Measurements from ENCODE around the gene ANO1.

The ANO1 gene

DNA sequence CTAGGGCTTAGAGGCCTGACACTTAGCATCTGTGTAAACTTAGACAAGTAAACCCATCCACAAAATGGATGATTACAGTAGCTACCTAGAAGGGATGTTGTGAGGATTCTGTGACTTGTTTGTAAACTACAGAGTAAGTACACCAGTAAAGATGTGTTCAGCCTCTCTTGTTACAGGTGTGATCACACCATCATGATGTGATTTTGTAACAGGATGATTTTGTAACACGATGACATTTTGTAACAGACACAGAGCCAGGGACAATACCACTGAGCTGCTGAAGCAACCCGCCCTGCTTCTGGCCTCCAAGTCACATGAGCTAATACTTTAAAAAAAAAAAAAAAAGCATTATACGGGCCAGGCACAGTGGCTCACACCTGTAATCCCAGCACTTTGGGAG lies 142.0 kb downstream of the ANO1 start:
- no peak for TF ChIP-seq Cebpa-rat (IDR thresholded peaks at IDR 0.05)
- Histone ChIP-seq H3K4me3 (no peak overlapping the region), H3K27me3 (no peaks in the 10 kb centered on the region), H3K4me1 (no peaks in the 10 kb centered on the region), H3K27ac (no peak overlapping the region), H3K36me3 (no peaks in the 10 kb centered on the region), H4K20me1 (no peaks in the 10 kb centered on the region), H3K4me2 (no peak overlapping the region), H3K9ac (no peak overlapping the region), H3K9me3 (no peaks in the 10 kb centered on the region)

DNA sequence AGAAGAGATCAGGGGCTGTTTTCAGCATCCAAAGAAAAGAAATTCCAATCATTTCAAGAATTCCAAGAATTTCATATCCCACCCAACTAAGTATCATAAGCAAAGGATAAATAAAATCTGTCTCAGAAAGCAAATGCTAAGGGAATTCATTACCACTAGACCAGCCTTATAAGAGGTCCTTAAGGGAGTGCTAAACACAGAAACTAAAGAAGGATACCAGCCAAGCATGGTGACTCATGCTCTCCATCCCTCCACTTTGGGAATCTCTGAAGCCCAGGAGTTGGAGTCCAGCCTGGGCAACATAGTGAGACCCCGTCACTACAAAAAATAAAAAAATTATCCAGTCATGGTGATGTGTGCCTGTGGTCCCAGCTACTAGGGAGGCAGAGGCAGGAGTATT lies 142.8 kb downstream of the ANO1 start:
- TF ChIP-seq Cebpa-rat (IDR thresholded peaks at IDR 0.05) = no peak
- Histone ChIP-seq H3K9ac (no peak overlapping the region), H3K4me2 (no peak overlapping the region), H3K27me3 (no peaks in the 10 kb centered on the region), H3K9me3 (no peaks in the 10 kb centered on the region), H3K4me3 (no peak overlapping the region), H3K4me1 (no peaks in the 10 kb centered on the region), H3K36me3 (no peaks in the 10 kb centered on the region), H4K20me1 (no peaks in the 10 kb centered on the region), H3K27ac (no peak overlapping the region)

DNA sequence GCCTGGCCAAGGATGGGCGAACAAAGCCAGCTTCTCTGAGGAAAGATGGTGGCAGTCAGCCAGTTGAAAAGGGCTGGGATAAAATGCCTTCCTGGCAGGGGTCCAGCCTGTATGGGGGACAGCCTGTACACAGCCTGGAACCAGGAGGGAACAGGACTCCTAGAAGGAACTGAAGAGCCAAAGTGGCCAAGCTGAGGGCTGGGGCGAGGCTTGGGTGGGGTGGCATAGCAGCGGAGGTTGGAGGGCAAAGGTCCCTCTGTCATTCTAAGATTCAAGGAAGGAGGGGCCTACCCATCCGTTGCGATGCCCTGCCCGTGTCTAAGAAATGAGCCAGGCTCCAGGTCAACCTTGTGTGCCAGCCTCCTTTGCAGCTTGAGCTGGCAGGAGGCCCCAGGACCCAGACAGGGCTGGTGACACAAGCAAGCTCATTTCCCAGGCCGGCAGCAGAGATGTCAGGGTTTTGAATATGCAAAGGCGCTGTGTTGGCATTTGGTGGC lies 147.6 kb downstream of the ANO1 start:
- Histone ChIP-seq H3K4me2 (no peak overlapping the region), H3K9me3 (no peaks in the 10 kb centered on the region), H3K27me3 (no peaks in the 10 kb centered on the region), H4K20me1 (no peaks in the 10 kb centered on the region), H3K36me3 (no peaks in the 10 kb centered on the region), H3K27ac (no peak overlapping the region), H3K4me3 (no peak overlapping the region), H3K4me1 (peaks cover 25% of the 10 kb centered on the region), H3K9ac (no peak overlapping the region)
- TF ChIP-seq Cebpa-rat (IDR thresholded peaks at IDR 0.05) = no peak

DNA sequence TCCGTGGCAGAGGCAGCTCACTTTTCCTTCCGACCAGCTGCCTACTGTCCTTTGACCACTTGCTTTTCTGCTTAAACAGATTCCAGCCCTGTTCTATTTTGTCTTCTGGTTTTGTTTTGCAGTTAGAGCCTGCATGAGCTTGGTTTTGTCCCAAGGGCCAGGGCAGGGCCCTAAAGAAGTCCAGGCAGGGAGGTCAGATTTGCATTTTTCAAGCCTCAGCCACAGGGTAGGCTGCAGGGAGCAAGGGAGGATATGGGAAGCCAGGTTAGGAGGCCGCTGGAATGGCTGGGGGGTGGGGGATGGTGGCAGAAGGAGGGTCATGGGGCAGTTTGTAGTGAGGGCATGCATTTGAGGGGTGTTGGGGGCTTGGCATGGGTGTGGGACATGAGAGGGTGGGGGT lies 148.1 kb downstream of the ANO1 start:
- no peak for TF ChIP-seq Cebpa-rat (IDR thresholded peaks at IDR 0.05)
- Histone ChIP-seq H3K9me3 (no peaks in the 10 kb centered on the region), H3K9ac (no peak overlapping the region), H3K4me2 (no peak overlapping the region), H3K36me3 (no peaks in the 10 kb centered on the region), H4K20me1 (no peaks in the 10 kb centered on the region), H3K4me1 (peaks cover 29% of the 10 kb centered on the region), H3K27ac (no peak overlapping the region), H3K27me3 (no peaks in the 10 kb centered on the region), H3K4me3 (no peak overlapping the region)

DNA sequence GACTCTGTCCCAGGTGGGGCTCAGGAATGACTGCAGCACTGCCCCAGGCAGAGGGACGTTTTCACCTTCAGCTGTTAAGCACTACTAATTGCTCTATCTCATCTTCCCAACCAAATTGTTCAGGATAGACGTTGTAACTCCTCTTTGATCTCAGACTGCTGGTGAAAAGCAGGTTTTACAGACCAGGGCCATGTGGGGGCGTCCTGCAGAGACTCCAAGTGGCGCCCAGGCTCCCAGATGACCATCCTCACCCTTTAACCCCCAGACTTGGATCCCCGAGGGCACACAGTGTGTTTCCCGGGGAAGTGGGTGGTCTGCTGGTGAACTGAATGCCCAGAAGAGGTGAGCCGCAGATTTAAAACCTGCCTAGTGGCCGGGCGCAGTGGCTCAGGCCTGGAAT lies 148.8 kb downstream of the ANO1 start:
- H3K4me1 ChIP-seq = peaks cover 31% of the 10 kb centered on the region
- no peaks in the 10 kb centered on the region for H4K20me1 ChIP-seq
- TF ChIP-seq Cebpa-rat (IDR thresholded peaks at IDR 0.05) = no peak
- no peak overlapping the region for H3K27ac ChIP-seq
- H3K9me3 ChIP-seq = no peaks in the 10 kb centered on the region
- H3K36me3 ChIP-seq = no peaks in the 10 kb centered on the region
- peak overlapping the region; percentile 60; the same call in 1 of the 2 replicates for H3K4me2 ChIP-seq
- H3K4me3 ChIP-seq = no peak overlapping the region
- H3K9ac ChIP-seq = no peak overlapping the region
- H3K27me3 ChIP-seq = no peaks in the 10 kb centered on the region

DNA sequence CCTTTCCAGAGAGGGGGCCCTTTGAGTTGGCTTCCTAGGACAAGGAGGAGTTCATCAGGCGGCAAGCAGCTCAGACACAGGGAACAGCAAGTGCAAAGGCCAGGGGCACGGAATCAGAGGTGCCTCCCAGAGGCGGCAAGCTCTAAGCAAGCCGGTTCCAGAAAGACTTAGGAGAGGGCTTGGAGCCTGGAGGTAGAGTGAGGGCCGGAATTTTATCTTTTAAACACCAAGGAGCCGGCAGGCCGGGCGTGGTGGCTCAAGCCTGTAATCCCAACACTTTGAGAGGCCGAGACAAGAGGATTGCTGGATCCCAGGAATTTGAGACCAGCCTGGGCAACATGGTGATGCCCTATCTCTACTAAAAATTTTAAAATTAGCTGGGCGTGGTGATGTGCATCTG lies 151.6 kb downstream of the ANO1 start:
- no peaks in the 10 kb centered on the region for H3K27me3 ChIP-seq
- H3K4me2 ChIP-seq = no peak overlapping the region
- no peak for TF ChIP-seq Cebpa-rat (IDR thresholded peaks at IDR 0.05)
- H3K4me1 ChIP-seq = peaks cover 31% of the 10 kb centered on the region
- no peaks in the 10 kb centered on the region for H3K9me3 ChIP-seq
- no peak overlapping the region for H3K27ac ChIP-seq
- H3K9ac ChIP-seq = no peak overlapping the region
- H3K36me3 ChIP-seq = no peaks in the 10 kb centered on the region
- no peaks in the 10 kb centered on the region for H4K20me1 ChIP-seq
- H3K4me3 ChIP-seq = no peak overlapping the region

DNA sequence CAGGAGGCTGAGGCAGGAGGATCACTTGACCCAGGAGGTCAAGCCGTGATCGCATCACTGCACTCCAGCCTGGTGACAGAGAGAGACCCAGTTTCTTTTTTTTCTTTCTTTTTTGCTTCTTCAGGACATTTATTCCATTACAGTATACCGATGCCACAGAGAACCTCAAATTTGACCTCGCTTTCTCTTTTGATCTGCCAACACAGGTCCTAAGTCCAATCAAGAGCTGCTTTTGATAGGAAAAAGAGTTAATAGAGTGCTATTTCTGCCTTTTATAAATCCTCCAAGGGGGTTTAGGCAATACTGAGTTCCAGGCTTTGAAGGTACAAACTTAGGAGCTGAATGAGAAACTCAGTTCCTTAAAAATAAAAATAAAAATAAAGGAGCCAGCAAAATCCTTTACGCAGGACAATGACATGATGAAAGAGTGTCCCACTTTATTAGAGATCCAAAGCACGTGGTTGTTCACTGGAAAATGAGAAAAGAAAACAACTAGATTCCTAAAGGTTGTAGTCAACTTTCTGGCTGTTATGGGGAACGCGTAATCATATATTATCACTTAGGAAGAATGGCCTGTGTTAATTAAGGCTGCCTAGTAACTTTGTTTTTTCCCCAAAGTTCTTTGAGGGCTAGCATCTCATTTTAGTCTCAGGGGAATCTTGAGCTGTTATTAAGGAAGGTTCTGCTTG lies 152.2 kb downstream of the ANO1 start:
- no peak for TF ChIP-seq Cebpa-rat (IDR thresholded peaks at IDR 0.05)
- Histone ChIP-seq H3K4me2 (peak overlapping the region; percentile 22; the same call in 1 of the 2 replicates), H3K4me3 (no peak overlapping the region), H3K27ac (no peak overlapping the region), H4K20me1 (no peaks in the 10 kb centered on the region), H3K4me1 (peaks cover 31% of the 10 kb centered on the region), H3K9ac (no peak overlapping the region), H3K27me3 (no peaks in the 10 kb centered on the region), H3K9me3 (no peaks in the 10 kb centered on the region), H3K36me3 (no peaks in the 10 kb centered on the region)

DNA sequence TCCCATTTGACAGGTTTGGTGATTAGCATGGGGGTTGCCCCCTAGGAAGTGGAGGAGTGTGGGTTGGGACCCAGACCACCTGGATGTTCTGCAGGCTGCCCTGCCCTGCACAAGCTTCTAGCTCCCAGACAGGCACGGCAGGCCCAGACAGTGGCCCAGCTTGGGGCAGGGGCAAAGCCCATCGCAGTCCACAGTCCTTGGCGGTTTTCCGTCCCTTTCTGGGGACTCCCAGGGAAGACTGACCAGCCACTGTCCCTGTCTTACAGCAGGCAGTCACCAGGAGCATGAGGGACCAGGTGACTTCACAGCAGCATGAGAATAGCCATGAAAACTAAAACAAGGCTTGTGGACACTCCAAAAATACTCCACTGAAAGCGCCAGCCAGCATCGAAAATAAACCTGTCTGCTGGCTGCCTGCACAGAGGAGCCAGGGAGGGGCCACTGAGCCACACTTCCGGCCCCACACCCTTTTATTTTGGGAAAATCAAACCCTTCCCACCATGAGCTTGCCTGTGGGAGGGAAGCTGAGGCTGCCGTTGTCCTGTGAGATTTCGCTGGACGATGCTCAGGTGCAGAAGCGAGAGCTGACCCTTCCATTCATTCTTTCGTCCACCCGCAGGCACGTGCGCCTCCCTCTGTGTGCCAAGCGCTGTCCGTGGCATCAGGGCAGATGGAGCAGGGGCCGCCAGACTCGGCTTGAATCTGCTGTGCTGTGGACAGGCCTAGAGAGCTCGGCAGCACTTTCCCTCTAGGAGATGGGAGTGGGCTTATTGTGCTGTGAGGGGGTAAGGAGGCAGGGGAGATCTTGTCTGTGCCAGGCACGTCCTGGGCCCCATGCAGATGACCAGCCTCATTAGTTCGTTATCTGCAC lies 153.0 kb downstream of the ANO1 start:
- H3K9me3 ChIP-seq = no peaks in the 10 kb centered on the region
- no peaks in the 10 kb centered on the region for H4K20me1 ChIP-seq
- H3K27me3 ChIP-seq = no peaks in the 10 kb centered on the region
- H3K4me3 ChIP-seq = no peak overlapping the region
- H3K4me2 ChIP-seq = peak overlapping the region; percentile 22
- peaks cover 31% of the 10 kb centered on the region for H3K4me1 ChIP-seq
- H3K9ac ChIP-seq = no peak overlapping the region
- no peak for TF ChIP-seq Cebpa-rat (IDR thresholded peaks at IDR 0.05)
- no peak overlapping the region for H3K27ac ChIP-seq
- H3K36me3 ChIP-seq = no peaks in the 10 kb centered on the region

DNA sequence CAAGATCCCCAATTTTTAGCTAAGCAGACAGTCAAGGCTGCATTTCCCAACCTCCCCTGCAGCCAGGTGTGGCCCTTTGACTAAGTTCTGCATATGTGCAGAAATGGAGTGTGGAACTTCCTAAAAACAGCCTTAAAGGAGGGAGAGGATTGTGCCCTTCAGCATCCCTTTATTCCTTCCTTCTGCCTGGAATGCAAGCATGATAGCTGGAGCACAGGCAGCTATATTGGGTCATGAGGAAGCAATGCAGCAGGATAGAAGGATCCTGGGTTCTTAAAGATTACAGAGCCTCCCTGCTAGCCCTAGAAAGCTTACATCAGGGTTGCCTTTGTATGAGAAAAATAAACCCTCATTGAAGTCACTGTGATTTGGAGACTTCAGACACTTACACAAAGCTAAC lies 154.9 kb downstream of the ANO1 start:
- Histone ChIP-seq H3K9me3 (no peaks in the 10 kb centered on the region), H4K20me1 (no peaks in the 10 kb centered on the region), H3K27ac (no peak overlapping the region), H3K9ac (no peak overlapping the region), H3K27me3 (no peaks in the 10 kb centered on the region), H3K4me1 (peaks cover 15% of the 10 kb centered on the region), H3K4me3 (no peak overlapping the region), H3K4me2 (no peak overlapping the region), H3K36me3 (no peaks in the 10 kb centered on the region)
- no peak for TF ChIP-seq Cebpa-rat (IDR thresholded peaks at IDR 0.05)

DNA sequence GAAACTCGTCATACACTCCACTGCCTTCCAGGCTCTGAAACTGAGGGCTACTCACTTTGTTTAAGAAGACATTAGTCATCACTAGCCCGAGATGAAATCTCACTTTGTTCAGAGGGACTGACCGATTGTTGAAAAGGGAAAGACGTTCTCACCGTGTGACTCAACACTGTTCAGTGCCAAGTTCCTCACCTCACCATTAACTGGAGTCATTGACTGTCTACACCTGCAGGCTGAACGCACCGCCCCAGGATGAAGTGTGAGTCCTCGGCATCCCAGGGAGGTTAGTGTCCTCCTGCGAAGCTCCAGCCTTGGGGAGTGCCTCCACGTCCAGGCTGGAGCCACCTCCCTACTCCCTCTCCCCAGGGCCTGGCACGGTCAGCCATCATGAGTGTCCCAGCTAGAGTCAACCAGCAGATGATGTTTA lies 155.4 kb downstream of the ANO1 start:
- Histone ChIP-seq H4K20me1 (no peaks in the 10 kb centered on the region), H3K9ac (no peak overlapping the region), H3K9me3 (no peaks in the 10 kb centered on the region), H3K4me3 (no peak overlapping the region), H3K36me3 (no peaks in the 10 kb centered on the region), H3K27me3 (no peaks in the 10 kb centered on the region), H3K4me2 (no peak overlapping the region), H3K4me1 (peaks cover 10% of the 10 kb centered on the region), H3K27ac (no peak overlapping the region)
- TF ChIP-seq Cebpa-rat (IDR thresholded peaks at IDR 0.05) = no peak
